Measurements from ENCODE around the gene PHAF1.

PHAF1 gene

GRCh38 chr16:67088551-67088950 is 21.2 kb upstream of the PHAF1 start:
- Histone ChIP-seq H2BK15ac (ENCODE audit: low read depth, poor library complexity, severe bottlenecking) (no peak overlapping the region), H2BK120ac (ENCODE audit: low read depth, low read length) (no peak overlapping the region), H3K4me2 (ENCODE audit: low read length, poor library complexity, severe bottlenecking) (no peak overlapping the region), H3K4ac (ENCODE audit: low read depth in 1 of 2, low read length in 2 of 2) (no peak overlapping the region), H3K18ac (ENCODE audit: low read depth in 1 of 2, low read length in 2 of 2) (no peak overlapping the region), H3K14ac (ENCODE audit: low read length in 2 of 2) (no peak overlapping the region), H3K36me3 (ENCODE audit: control insufficient read depth in 1 of 2, insufficient read depth in 2 of 2, low read depth in 1 of 2, low read length in 2 of 2) (peaks cover 5 to 31% of the 10 kb centered on the region in 2 experiments), H3K27me3 (ENCODE audit: control insufficient read depth in 1 of 2, insufficient read depth in 1 of 2, low read length in 2 of 2) (no peaks in the 10 kb centered on the region), H3K79me1 (replicated peaks; ENCODE audit: low read length, poor library complexity, severe bottlenecking) (peaks cover 23% of the 10 kb centered on the region), H3K27ac (ENCODE audit: low read length, poor library complexity, severe bottlenecking) (no peak overlapping the region), H3K9me3 (ENCODE audit: control insufficient read depth, low read length) (no peaks in the 10 kb centered on the region), H3K9ac (ENCODE audit: low read length) (no peak overlapping the region), H3K4me3 (ENCODE audit: insufficient read depth in 1 of 2, low read depth in 1 of 2, low read length in 2 of 2) (no peak overlapping the region), H3K4me1 (ENCODE audit: control insufficient read depth, insufficient read depth, low read depth, low read length) (peaks cover 3% of the 10 kb centered on the region), H4K91ac (ENCODE audit: low read length) (no peak overlapping the region), H2BK12ac (ENCODE audit: low read length in 2 of 2) (no peak overlapping the region), H3K23ac (ENCODE audit: low read length in 2 of 2) (no peak overlapping the region), H4K8ac (ENCODE audit: low read length) (no peak overlapping the region), H2AFZ (ENCODE audit: low read depth, low read length) (no peak overlapping the region), H2AK5ac (ENCODE audit: low read length, severe bottlenecking) (no peak overlapping the region), H2BK5ac (ENCODE audit: low read depth, low read length, poor library complexity, severe bottlenecking) (no peak overlapping the region)
- WGBS: 96% methylated on average over 4 of the region's 4 CpGs
- no peak for DNase-seq

DNA sequence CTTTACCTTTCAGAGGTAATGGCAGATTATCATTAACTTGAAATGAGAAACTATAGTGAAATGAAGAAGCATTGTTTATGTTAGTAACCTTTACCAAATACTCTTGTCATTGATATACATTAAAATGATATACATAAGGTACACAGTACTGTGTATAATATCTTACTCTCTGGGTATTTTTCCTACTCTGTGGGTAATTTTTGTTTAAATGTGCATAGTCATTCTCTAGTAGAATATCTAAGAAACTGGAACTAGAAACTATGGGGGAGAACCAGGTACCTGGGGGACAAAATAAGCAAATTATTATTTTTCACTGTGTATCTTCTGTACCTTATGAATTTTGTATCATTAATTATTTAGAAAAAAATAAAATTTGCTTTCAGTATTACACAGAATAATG is 20.6 kb upstream of the PHAF1 start:
- H2BK12ac ChIP-seq (ENCODE audit: low read length in 2 of 2): no peak overlapping the region
- no peak overlapping the region for H2BK5ac ChIP-seq (ENCODE audit: low read depth, low read length, poor library complexity, severe bottlenecking)
- no peak overlapping the region for H2AK5ac ChIP-seq (ENCODE audit: low read length, severe bottlenecking)
- no peak overlapping the region for H3K4me2 ChIP-seq (ENCODE audit: low read length, poor library complexity, severe bottlenecking)
- H3K27ac ChIP-seq (ENCODE audit: low read length, poor library complexity, severe bottlenecking): no peak overlapping the region
- H2AFZ ChIP-seq (ENCODE audit: low read depth, low read length): no peak overlapping the region
- no peak overlapping the region for H3K18ac ChIP-seq (ENCODE audit: low read depth in 1 of 2, low read length in 2 of 2)
- H3K14ac ChIP-seq (ENCODE audit: low read length in 2 of 2): no peak overlapping the region
- H4K91ac ChIP-seq (ENCODE audit: low read length): no peak overlapping the region
- no peak overlapping the region for H3K4me3 ChIP-seq (ENCODE audit: insufficient read depth in 1 of 2, low read depth in 1 of 2, low read length in 2 of 2)
- no peak overlapping the region for H2BK120ac ChIP-seq (ENCODE audit: low read depth, low read length)
- H3K36me3 ChIP-seq (ENCODE audit: control insufficient read depth in 1 of 2, insufficient read depth in 2 of 2, low read depth in 1 of 2, low read length in 2 of 2): peaks cover 5 to 34% of the 10 kb centered on the region in 2 experiments
- H3K79me1 ChIP-seq (replicated peaks; ENCODE audit: low read length, poor library complexity, severe bottlenecking): peaks cover 21% of the 10 kb centered on the region
- no peak overlapping the region for H4K8ac ChIP-seq (ENCODE audit: low read length)
- no peak overlapping the region for H2BK15ac ChIP-seq (ENCODE audit: low read depth, poor library complexity, severe bottlenecking)
- H3K9ac ChIP-seq (ENCODE audit: low read length): no peak overlapping the region
- H3K27me3 ChIP-seq (ENCODE audit: control insufficient read depth in 1 of 2, insufficient read depth in 1 of 2, low read length in 2 of 2): no peaks in the 10 kb centered on the region
- H3K23ac ChIP-seq (ENCODE audit: low read length in 2 of 2): no peak overlapping the region
- no peak overlapping the region for H3K4ac ChIP-seq (ENCODE audit: low read depth in 1 of 2, low read length in 2 of 2)
- DNase-seq: no peak
- H3K4me1 ChIP-seq (ENCODE audit: control insufficient read depth, insufficient read depth, low read depth, low read length): peaks cover 1% of the 10 kb centered on the region
- no peaks in the 10 kb centered on the region for H3K9me3 ChIP-seq (ENCODE audit: control insufficient read depth, low read length)

- Histone ChIP-seq H3K36me3 (ENCODE audit: control insufficient read depth in 1 of 2, insufficient read depth in 2 of 2, low read depth in 1 of 2, low read length in 2 of 2) (peaks cover 10 to 21% of the 10 kb centered on the region in 2 experiments), H2AK5ac (ENCODE audit: low read length, severe bottlenecking) (no peak overlapping the region), H3K4me3 (ENCODE audit: insufficient read depth in 1 of 2, low read depth in 1 of 2, low read length in 2 of 2) (no peak overlapping the region), H3K14ac (ENCODE audit: low read length in 2 of 2) (no peak overlapping the region), H3K23ac (ENCODE audit: low read length in 2 of 2) (no peak overlapping the region), H3K27ac (ENCODE audit: low read length, poor library complexity, severe bottlenecking) (no peak overlapping the region), H3K4me2 (ENCODE audit: low read length, poor library complexity, severe bottlenecking) (no peak overlapping the region), H2BK15ac (ENCODE audit: low read depth, poor library complexity, severe bottlenecking) (no peak overlapping the region), H3K79me1 (replicated peaks; ENCODE audit: low read length, poor library complexity, severe bottlenecking) (peaks cover 28% of the 10 kb centered on the region), H3K9me3 (ENCODE audit: control insufficient read depth, low read length) (no peaks in the 10 kb centered on the region), H2AFZ (ENCODE audit: low read depth, low read length) (no peak overlapping the region), H2BK120ac (ENCODE audit: low read depth, low read length) (no peak overlapping the region), H4K8ac (ENCODE audit: low read length) (no peak overlapping the region), H3K18ac (ENCODE audit: low read depth in 1 of 2, low read length in 2 of 2) (no peak overlapping the region), H3K4me1 (ENCODE audit: control insufficient read depth, insufficient read depth, low read depth, low read length) (no peaks in the 10 kb centered on the region), H4K91ac (ENCODE audit: low read length) (no peak overlapping the region), H3K27me3 (ENCODE audit: control insufficient read depth in 1 of 2, insufficient read depth in 1 of 2, low read length in 2 of 2) (no peaks in the 10 kb centered on the region), H3K9ac (ENCODE audit: low read length) (peak overlapping the region; percentile 16), H2BK5ac (ENCODE audit: low read depth, low read length, poor library complexity, severe bottlenecking) (no peak overlapping the region), H3K4ac (ENCODE audit: low read depth in 1 of 2, low read length in 2 of 2) (no peak overlapping the region), H2BK12ac (ENCODE audit: low read length in 2 of 2) (no peak overlapping the region)
- 98% methylated on average over 4 of the region's 4 CpGs for WGBS
- peak; percentile 87 for DNase-seq
These were observed 17.7 kb upstream of the PHAF1 start for GRCh38 chr16:67091906-67092566.

DNA sequence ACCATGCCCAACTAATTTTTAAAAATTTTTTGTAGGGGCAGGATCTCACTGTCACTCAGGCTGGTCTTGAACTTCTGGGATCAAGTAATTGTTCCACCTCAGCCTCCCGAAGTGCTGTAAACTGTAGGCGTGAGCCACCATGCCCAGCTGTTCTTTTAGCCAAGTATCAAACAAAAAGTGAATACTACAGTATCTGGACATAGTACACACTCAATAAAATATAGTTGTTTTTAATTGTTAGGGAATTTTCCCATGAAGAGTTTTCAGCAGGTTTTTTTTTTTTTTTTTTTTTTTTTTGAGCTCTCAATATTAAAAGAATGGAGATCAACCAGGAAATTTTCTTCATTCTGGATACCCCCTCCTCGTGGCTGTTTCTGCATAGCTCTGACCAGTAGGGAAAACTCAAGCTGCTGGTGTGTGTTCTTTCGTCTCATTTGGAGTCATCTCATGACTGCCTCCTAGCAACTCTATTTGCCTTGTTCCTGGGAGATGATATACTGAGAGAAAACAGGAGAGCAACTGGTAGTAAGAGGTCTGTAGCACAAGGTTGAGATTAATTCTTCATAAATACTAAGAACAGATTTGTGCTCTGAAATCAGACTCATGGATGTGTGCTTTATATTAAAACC is 16.5 kb upstream of the PHAF1 start:
- H2BK15ac ChIP-seq (ENCODE audit: low read depth, poor library complexity, severe bottlenecking): peak overlapping the region; percentile 13
- no peaks in the 10 kb centered on the region for H3K27me3 ChIP-seq (ENCODE audit: control insufficient read depth in 1 of 2, insufficient read depth in 1 of 2, low read length in 2 of 2)
- no peak overlapping the region for H2BK120ac ChIP-seq (ENCODE audit: low read depth, low read length)
- H3K79me1 ChIP-seq (replicated peaks; ENCODE audit: low read length, poor library complexity, severe bottlenecking): peaks cover 25% of the 10 kb centered on the region
- no peaks in the 10 kb centered on the region for H3K9me3 ChIP-seq (ENCODE audit: control insufficient read depth, low read length)
- H3K4me1 ChIP-seq (ENCODE audit: control insufficient read depth, insufficient read depth, low read depth, low read length): no peaks in the 10 kb centered on the region
- no peak overlapping the region for H3K4me3 ChIP-seq (ENCODE audit: insufficient read depth in 1 of 2, low read depth in 1 of 2, low read length in 2 of 2)
- no peak overlapping the region for H3K4me2 ChIP-seq (ENCODE audit: low read length, poor library complexity, severe bottlenecking)
- no peak overlapping the region for H3K27ac ChIP-seq (ENCODE audit: low read length, poor library complexity, severe bottlenecking)
- no peak overlapping the region for H2BK5ac ChIP-seq (ENCODE audit: low read depth, low read length, poor library complexity, severe bottlenecking)
- H4K91ac ChIP-seq (ENCODE audit: low read length): no peak overlapping the region
- H3K14ac ChIP-seq (ENCODE audit: low read length in 2 of 2): no peak overlapping the region
- no peak overlapping the region for H3K23ac ChIP-seq (ENCODE audit: low read length in 2 of 2)
- peaks cover 10 to 15% of the 10 kb centered on the region in 2 experiments for H3K36me3 ChIP-seq (ENCODE audit: control insufficient read depth in 1 of 2, insufficient read depth in 2 of 2, low read depth in 1 of 2, low read length in 2 of 2)
- no peak overlapping the region for H4K8ac ChIP-seq (ENCODE audit: low read length)
- peak; percentile 14 for DNase-seq
- no peak overlapping the region for H3K4ac ChIP-seq (ENCODE audit: low read depth in 1 of 2, low read length in 2 of 2)
- no peak overlapping the region for H2BK12ac ChIP-seq (ENCODE audit: low read length in 2 of 2)
- WGBS: 93% methylated on average over 4 of the region's 4 CpGs
- no peak overlapping the region for H2AFZ ChIP-seq (ENCODE audit: low read depth, low read length)
- peak overlapping the region; percentile 16 for H3K9ac ChIP-seq (ENCODE audit: low read length)
- peak overlapping the region in 1 of 2 experiments; percentile 2 for H3K18ac ChIP-seq (ENCODE audit: low read depth in 1 of 2, low read length in 2 of 2)
- H2AK5ac ChIP-seq (ENCODE audit: low read length, severe bottlenecking): no peak overlapping the region
